Measurements from ENCODE around the gene TIMM9.

GRCh38 chr14:58428118-58428683 lies 870 bp upstream of the TIMM9 start:
- TF ChIP-seq CTCF (IDR thresholded peaks at IDR 0.05) (no peak), POLR2A (IDR thresholded peaks at IDR 0.05) (no peak)
